Measurements from ENCODE around the gene MTRF1.

DNA sequence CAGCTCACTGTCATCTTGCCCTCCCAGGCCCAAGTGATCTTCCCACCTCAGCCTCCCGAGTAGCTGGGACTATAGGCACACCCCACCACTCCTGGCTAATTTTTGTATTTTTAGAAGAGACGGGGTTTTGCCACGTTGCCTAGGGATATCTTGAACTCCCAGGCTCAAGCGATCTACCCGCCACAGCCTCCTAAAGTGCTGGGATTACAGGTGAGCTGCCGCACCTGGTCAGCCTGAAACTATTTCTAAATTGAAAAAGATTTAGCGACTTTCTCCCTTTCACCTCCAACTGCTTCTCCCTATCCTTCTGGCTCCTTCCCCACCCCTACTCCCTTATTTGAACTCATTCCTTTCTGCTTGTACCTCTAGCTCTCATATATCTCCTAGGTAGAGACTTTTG, 27.9 kb upstream of the MTRF1 start:
- TF ChIP-seq, protein P1, sequence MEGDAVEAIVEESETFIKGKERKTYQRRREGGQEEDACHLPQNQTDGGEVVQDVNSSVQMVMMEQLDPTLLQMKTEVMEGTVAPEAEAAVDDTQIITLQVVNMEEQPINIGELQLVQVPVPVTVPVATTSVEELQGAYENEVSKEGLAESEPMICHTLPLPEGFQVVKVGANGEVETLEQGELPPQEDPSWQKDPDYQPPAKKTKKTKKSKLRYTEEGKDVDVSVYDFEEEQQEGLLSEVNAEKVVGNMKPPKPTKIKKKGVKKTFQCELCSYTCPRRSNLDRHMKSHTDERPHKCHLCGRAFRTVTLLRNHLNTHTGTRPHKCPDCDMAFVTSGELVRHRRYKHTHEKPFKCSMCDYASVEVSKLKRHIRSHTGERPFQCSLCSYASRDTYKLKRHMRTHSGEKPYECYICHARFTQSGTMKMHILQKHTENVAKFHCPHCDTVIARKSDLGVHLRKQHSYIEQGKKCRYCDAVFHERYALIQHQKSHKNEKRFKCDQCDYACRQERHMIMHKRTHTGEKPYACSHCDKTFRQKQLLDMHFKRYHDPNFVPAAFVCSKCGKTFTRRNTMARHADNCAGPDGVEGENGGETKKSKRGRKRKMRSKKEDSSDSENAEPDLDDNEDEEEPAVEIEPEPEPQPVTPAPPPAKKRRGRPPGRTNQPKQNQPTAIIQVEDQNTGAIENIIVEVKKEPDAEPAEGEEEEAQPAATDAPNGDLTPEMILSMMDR (IDR thresholded peaks at IDR 0.05 in 8 of 11, conservative IDR thresholded peaks at IDR 0.05 in 3 of 11): no peak
- TF ChIP-seq POLR2AphosphoS5 (IDR thresholded peaks at IDR 0.05) (no peak), POLR2A (IDR thresholded peaks at IDR 0.05) (no peak)

Measured in spleen (tissue), 7 donors.